OCI-LY7 (cell line): ENCODE data around the gene ABCA7.

Experiments
- CTCF ChIP-seq: fragments of 200-600 bp; sonication (generic); conservative IDR thresholded peaks from 2 replicates; pipeline ENCODE4 v1.5.1; 2014; ENCODE audit warnings: mild to moderate bottlenecking, antibody characterized with exemption, low read length, moderate library complexity, mixed read lengths
- EZH2phosphoT487 ChIP-seq: fragments of 200-600 bp; sonication (generic); IDR thresholded peaks from 2 replicates; pipeline ENCODE4 v1.6.1; 2018; ENCODE audit warnings: low read depth, borderline replicate concordance, mild to moderate bottlenecking, mixed run types, antibody characterized with exemption, low read length, moderate library complexity, mixed read lengths

GRCh38 chr19:1004204-1004802, 35.6 kb upstream of the ABCA7 start:
- TF ChIP-seq CTCF: no peak
- no peak for TF ChIP-seq EZH2phosphoT487
